Umbilical cord (tissue), 2 donors: ENCODE data around the gene SPDEF. TPM values are rescaled to one million over a fixed set of nuclear protein-coding genes. Genes with fewer than 3 reads are reported as not detected.

ENCODE experiments used
- DNase-seq: peaks from one replicate; pipeline ENCODE4 v3.0.0-alpha.2; 2015; ENCODE audit warnings: low spot score
- total RNA-seq: library from RNA; depleted of rRNA; stranded (reverse); fragments of >200 nt; gene quantifications from one replicate; pipeline ENCODE4 v1.2.3, GENCODE V29; 2014; ENCODE audit warnings: low replicate concordance; ENCODE audit not compliant: insufficient read depth

SPDEF gene
- total RNA-seq, 1 donor from 2014 or later, result 0.96 TPM

DNA sequence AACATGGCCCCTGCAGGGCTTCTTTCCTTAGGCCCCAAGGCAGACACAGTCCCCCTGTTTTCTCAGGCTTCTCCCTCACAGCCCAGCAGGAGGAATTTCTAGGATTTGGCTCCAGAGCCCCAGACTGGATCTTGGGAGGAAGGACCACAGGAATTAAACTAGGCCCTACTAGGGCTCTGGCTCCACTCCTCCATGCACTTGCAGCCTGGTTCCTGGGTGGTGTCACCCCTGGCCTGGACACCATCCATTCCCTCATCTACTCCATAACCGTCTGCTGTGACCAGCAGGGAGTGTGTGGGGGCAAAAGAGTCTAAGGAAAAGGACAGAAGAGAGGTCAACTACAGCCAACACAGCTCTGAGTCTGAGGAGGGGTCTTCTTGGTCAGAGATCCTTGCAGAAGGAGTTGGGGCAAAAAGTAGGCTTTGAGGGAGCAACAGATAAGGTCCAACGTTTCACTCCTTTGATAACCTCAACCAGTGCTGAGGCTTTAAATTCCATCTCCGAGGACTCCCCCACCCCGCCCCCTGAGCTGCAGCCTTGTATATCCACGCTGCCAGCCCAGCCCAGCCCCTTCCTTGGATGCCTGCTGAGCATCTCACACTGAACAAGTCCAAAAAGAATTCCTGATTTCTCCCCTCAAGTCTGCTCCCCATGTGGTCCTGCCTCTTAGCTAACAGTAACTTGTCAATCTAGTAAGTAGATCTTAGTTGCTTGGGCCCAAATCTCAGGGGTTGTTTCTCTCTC is 27.9 kb upstream of the SPDEF start:
- no peak for DNase-seq

DNA sequence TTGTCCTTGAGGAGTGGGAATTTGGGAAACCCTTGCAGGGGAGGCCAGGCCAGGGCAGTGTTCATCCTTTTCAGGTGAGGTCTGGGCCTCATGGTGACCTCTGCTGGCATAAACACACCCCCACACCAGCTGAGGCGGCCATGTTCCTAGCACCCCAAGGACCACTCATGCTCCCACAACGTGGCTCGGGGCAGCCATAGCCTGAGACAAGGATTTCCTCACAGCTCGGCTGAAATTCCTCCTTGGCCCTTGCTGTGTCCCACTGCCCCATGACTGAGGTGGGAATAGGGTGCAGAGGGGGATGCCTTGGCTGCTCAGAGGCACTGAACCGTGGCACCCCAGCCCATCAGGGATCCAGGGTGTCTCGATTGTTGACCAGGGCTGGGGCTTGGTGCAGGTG is 27.3 kb upstream of the SPDEF start:
- no peak for DNase-seq

DNA sequence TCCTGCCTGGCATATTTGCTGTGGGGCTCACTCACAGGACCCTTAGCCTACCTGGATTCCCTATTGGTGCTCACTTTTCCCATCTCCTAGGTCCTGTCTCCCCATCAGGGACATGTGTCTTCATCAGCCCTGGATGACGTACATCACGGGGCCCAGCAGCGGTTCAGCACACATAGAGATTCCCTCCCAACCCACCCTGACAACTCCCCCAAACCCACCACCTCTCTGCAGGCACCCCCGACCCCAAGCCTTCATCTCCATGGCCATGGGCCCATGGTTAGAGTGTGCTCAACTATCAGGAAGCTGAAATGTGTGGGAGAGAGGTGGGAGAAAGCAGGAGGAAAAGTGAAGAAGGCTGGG is 25.4 kb upstream of the SPDEF start:
- DNase-seq, result no peak

DNA sequence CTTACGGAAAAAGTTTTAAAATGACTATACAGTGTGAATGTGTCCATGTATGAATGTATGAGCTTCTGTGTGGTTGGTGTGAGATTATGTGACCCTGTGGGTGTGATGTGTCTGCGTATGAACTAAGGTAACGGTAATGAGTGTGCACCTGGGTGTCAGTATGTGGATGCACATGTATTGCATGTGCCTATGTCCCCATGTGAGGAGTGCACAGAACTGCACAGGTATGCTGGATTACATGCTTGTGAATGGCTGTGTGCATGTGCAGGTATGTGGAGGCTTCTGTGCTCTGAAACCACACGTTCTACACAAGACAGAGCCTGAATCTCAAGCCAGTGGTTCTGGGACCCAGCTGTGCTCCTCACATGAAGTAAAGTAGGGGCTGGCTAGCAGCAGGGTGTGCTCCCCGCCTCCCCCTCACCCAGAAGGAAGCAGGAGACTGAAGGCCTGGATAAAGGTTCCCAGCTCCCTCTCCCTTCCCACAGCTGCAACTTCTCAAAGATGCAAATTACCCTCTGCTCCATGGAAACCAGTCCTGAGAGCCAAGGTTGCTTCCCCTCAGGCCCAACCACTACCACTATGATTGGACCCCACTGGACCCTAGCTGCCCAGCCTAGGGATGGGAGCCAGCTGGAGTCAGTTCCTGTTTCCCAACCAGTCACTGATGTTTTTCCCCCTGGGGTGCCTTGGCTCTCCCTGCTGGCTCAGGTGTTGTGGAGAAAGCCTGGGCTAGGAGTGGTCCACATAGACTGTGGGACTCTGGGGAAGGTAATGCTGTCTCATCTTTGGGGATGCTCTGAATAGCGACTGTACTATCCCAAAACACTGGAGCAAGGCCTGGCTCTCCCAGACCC is 24.8 kb upstream of the SPDEF start:
- DNase-seq, result peak; percentile 8

DNA sequence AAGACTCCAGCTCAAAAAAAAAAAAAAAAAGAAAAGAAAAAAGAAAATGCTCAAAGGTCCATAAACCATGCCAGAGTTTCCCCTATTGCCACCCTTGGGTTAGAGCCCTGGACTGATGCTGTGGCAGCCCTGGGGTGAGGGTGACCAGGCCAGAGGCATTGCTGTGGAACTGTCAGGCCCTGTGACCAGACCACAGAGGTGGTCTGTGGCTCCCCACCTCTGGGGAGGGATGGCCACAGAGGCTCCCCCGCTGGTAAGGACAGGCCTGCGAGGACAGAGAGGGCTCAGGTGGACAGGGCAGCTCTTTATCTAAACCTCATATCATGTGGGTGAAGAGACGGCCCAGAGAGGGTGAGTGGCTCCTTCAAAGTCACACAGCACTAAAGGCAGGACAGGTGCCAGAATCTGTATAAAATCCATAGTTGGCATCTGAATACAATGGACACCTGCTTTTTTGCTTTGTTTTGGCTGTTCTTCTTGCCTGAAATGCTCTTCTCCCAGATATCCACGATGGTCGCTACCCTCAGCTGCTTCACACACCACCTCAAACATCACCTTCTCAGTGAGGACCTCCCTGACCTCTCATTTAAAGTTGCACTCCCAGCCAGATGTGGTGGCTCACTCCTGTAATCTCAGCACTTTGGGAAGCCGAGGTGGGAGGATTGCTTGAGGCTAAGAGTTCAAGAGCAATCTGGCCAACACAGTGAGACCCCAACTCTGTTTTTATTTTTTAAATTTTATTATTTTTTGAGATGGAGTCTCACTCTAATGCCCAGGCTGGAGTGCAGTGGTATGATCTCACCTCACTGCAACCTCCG is 22.5 kb upstream of the SPDEF start:
- DNase-seq, result no peak

DNA sequence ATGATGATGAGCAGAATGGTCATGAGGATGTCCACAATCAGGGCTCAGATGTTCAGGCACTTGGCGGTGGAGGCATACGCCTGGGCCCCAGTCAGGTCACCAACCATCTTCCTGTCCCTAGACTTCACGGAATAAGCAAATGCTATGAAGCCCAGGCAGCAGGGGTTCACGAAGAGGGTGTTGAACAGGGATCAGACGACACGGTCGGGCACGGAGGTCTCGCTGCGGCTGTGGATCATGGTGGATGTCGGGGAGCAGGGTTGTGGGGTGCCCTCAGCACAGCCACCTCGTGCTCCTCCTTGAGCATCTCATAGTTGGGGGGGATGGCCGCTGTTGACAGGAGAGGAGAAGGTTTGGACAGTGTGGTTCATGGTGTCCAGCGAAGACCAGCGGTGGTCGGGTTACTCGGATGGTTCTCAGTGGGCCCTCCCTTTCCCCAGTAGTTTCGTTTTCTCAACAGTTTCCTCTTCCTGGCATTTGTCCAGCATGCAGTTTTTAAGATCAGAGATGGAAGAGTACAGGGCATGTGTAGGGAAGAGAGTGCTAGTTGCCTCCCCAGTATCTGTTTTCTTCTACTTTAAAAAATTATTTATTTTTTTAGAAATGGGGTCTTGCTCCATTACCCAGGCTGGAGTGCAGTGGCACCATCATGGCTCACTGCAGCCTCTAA is 20.3 kb upstream of the SPDEF start:
- DNase-seq, result no peak

DNA sequence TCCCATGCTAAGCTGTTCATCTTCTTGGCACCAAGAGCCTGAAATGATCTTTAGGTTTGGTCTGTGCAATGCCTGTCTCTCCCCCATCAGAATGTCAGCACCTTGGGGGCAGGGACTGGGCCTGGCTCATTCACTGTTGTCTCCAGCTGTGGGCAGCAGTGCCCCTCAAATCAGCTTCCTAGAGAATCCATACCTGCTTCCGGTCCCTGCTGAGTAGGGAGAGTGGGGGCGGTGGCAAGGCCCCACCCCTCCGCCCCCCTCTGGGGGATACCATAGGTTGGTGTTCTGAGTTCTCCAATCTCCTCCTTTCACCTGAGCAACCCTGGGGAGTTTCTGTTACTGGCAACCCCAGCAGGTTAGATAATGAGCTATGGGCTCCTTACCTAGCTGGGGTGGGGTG is 19.2 kb upstream of the SPDEF start:
- no peak for DNase-seq

DNA sequence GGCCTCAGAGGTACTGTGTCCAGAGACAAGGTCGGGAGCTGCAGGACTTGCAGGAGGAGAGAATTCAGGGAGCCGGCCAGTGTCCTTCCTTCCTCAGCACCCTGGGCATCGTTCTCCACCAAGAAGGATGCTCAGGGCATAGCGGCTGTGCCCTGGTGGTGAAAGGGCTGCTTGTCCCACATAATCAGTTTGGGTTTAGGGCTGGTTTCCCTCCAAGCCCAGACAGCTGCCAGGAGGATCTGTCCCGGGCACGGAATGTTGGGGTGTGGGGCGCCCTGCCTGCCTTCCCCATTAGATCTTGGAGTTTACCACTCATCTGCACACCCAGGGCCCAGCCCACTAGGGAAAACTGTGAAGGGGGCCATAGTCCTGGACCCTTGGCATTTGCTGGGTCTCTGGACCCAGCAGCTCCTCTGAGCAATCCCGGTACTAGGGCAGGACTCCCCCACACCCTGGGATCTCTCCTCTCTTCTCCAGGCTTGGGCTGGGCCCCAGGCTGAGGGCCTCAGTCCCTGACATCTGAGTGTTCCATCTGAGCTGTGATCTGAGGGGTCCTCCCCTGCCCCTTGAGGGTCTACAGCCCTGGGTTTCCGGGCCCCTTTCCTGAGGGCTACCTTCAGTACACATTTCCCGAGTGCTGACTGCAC is 18.6 kb upstream of the SPDEF start:
- DNase-seq, result no peak

DNA sequence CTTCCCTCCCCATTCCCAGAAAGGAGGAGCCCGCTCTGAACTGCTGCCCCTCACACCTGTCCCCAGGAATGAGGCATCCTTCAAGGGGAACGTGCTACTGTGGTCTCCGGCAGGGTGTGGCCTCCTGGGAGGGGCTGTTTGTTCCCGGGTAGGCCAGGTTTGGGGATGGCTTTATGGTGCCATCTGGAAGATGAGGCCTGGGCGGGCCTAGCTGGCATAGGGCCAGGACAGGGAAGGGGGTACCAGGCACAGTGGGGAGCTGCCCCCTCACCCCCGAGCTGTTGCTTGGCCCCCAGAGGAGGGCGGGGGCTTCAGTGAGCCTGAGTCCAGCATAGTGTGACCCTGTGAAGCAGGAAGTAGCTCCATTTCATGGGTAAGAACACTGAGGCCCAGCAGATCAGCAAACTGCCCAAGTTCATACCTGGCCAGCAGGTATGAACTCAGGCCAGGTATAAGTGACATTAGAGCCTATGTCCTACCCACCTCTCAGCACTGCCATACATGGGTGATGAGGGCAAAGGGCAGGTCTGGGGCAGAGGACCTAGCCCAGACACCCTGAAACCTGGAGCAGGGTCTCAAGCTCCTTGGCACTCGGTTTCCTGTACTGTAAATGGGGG is 17.5 kb upstream of the SPDEF start:
- DNase-seq, result no peak

DNA sequence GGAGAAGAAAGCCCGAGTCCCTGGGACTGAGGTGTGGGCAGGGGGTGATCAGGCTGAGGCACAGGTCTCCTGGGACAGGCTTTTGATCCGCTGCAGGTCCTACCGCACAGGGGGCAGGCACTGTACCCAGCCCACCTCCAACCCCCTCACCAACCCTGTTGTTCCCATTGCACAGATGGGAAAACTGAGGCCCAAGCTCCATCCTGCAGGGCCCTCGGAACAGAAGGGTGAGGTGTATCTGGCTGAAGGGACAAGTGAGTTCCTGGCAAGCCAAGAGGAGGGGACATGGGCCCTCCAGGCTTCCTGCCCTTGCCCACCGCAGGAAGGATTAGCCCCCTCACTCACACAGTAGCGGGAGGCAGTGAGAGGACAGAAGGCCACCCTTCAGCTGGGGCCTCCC is 16.5 kb upstream of the SPDEF start:
- DNase-seq, result no peak

DNA sequence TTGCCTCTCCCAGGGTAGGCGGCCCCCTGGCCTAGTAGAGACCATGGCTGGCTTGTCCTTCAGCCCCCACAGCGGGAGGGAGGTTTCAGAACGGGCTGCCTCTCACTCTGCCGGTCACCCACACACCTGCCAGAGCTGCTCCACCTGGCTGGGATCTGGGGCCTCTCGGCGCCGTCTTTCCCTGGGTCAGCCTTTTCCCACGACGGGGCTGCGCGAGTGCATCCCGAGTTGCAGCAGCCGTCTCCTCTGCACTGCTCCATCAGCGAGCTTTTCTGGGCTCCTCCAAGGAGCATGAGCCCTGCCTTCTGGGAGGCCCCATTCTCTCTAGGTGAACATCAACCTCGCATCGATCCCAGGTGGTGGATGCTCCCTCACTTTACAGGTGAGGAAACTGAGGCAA is 15.9 kb upstream of the SPDEF start:
- no peak for DNase-seq

DNA sequence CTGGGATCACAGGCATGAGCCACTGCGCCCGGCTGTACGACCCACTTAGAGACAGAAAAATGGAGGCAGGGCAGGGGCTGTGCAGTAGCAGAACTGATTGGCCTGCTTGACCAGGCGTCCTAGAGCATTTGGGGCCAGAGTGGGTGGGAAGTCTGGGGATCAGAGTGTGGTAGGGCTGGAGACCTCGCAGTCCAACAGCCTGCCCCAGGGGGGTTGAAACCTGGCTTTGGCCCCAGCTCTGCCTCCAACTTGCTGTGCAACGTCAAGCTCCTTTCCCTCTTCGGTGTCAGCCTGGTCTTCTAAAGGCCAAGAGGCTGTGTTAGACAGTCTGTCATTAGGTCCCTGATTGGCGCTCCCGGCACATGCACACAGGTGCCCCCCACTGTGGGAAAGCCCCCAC is 15.3 kb upstream of the SPDEF start:
- DNase-seq, result no peak

DNA sequence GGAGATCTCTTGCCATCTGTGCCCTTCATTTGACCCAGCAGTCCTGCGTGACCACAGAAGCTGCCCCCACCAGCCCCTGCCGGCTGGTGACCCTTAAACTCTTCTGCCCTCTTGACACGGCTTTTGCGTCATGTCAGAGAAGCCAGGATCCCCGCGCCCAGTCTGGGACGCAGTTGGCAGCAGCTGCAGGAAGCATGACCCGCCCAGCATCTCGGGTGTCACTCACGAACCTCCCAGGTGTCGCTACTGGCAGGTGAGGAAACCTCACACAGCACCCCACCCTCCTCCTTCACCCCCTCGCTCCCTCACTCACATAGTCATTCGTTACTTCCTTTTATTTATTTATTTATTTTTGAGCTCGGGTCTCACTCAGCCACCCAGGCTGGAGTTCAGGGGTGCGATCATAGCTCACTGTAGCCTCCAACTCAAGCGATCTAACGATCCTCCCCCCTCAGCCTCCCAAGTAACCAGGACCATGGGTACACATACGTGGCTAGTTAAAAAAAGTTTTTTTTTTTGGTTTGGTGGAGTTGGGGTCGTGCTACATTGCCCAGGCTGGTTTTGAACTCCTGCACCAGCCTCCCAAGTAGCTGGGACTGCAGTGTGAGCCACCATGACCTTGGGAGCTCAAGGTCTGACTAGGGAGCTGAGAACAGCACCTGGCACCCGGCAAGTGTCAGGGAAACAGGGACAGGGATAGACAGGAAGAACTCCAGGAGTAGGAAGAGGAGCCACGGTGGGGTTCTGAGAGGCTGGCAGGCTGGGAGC is 14.1 kb upstream of the SPDEF start:
- no peak for DNase-seq

DNA sequence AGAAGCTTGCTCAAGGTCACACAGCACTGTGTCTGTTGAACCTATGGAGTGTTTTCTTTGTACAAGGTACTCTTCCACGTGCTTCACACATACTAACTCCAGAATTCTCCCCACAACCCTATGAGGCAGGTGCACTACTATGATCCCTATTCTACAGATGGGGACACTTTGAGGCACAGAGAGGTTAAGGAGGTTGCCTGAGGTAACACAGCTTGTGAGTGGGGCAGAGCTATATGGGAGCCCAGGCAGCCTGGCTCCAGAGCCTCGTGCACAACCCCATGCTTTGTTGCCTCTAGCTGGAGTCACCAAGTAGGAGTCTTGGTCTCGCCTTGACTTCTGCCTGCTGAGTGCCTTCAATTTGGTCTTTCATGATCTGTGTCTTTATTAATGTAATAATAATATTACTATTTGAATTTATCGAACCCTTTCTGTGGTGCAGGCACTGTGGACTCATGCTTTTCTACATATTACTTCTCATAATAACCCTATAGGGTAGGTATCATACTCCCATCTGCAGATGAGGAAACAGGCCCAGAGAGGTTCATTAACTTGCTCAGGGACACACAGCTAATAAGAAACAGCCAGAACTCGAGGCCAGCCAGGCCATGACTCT is 13.3 kb upstream of the SPDEF start:
- no peak for DNase-seq

DNA sequence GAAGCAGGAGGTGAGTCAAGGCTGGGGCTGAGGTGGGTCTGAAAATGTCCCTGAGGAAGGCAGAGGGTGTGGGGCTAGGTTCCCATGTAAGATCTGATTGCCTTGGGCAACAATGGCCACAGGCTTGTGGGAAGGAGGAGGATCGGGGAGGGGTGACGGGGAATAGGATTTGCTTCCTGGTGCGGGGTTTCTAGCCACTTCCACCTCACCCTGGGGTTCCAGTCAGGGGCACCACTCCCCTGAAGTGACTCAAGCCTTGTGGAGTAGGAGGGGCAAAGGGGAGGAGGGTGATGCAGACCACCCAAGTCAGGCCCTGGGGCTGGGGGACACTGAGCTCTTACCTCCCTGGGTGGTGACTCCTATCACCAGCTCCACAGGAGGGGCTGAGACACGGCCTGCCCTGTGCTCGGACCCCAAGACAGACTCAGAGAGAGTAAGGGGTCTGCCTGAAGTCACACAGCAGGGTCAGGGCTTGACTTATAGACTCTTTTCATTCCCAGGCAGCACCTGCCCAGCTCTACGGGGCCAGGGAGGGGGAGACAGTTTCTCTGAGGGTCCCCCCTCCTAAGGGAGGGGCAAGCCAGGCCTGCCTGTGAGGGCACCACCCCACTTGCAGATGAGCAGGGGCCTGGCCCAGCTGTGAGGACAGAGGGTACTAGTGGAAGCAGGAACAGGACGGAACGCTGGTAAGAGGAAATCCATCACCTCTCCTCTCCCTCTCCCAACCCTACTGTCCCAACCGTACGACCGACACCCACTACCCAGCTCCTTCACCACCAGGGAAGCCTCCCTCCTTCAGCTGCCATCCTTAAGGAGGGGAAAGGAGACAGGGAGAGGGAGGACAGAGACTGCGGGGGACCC is 12.4 kb upstream of the SPDEF start:
- DNase-seq, result no peak

DNA sequence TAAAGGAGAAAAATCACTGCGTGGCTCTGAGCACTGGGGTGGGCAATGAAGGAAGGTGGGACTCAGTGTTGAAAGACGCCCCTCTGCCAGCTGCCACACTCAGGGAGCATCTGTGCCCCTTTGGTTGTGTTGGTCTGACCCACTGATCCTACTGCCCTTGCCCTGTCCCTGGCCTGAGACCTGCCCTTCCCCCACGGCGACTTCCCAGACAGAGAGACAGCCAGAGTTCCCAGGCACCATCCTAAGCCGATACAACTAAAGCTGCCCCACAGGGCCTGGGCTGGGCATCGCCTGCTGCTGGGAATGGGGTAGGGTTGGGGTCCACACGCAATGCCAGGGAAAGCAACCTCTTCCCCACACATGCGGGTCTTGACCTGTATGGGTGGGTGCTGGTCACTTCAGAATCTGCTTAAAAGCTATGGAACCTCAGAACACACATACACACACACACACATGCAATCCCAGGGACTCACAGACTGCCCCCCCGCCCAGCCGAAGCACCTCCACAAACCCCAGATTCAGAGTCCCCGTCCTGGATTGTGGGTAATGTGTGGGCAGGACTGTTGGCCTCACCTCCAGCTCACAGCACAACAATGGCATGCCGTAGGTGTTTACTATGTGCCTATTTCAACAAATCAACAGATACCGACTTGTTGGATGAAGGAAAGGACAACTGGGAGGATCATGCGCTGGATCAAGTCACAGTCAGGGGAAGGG is 10.9 kb upstream of the SPDEF start:
- DNase-seq, result no peak

DNA sequence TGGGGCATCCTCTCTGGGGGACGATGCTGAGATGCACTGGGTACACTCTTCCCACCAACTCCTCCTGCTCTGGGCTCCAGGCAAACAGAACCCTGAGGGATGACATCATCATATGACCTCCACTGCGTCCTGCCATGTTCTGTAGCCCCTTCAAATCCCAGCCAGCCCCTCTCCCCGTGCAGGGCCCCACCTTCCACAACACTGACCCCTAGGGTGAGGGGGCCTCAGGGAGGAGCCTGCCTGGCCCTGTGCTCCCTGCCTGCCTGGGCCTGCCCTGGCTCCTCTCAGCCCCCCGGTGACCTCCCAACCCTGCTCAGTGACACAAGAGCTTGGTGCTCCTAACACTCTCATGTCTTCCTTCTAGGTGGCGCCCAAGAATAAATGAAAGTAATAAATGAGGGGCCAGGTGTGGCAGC is 9.6 kb upstream of the SPDEF start:
- no peak for DNase-seq

DNA sequence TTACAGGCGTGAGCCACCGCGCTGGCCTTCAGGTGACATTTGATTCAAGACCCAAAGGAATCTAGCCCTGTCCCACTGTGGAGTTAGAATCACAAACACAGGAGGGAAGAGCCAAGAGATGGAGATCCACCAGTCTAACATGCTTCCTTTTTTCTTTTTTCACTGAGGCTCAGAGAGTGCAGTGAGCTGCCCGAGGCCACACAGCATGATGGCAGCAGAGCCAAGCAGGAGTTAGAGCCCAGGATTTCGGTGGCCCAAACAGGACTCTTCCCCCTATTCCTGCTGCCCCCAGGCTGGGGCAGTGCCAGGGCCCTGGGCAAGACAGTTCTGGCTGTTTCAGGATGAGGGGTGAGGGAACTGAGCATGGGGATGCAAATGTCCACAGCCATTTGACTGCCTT is 8.1 kb upstream of the SPDEF start:
- DNase-seq, result no peak
